ENCODE data around the gene DBH.

The DBH gene

DNA sequence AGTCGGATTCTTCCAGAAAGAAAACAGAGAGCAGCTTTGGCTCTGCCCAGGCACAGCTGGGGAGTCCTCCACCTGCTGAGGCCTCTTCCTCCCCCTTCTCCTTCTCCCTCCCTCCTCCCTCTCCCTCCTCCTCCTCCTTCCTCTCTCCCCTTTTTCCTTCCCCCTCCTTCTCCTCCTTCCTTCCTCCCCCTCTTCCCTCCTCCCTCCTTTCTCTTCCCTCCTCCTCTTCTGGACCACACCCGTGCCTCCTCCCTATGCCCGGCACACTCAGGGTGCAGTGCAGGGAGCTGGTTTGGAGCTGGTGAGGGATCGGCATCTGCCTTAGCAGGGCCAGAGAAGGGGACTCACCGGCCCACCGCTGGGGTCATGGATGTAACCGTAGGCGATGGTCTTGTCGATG lies 30.2 kb downstream of the DBH start:
- TF ChIP-seq, protein P1, sequence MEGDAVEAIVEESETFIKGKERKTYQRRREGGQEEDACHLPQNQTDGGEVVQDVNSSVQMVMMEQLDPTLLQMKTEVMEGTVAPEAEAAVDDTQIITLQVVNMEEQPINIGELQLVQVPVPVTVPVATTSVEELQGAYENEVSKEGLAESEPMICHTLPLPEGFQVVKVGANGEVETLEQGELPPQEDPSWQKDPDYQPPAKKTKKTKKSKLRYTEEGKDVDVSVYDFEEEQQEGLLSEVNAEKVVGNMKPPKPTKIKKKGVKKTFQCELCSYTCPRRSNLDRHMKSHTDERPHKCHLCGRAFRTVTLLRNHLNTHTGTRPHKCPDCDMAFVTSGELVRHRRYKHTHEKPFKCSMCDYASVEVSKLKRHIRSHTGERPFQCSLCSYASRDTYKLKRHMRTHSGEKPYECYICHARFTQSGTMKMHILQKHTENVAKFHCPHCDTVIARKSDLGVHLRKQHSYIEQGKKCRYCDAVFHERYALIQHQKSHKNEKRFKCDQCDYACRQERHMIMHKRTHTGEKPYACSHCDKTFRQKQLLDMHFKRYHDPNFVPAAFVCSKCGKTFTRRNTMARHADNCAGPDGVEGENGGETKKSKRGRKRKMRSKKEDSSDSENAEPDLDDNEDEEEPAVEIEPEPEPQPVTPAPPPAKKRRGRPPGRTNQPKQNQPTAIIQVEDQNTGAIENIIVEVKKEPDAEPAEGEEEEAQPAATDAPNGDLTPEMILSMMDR (IDR thresholded peaks at IDR 0.05; ENCODE audit: extremely low read depth, insufficient read depth, missing control alignments): no peak
- in situ Hi-C loops (cut with MboI; ENCODE audit: low pct_unique_long_range_greater_than_20kb, low sequenced_read_pairs, unreplicated experiment): no loop called here
- DNase-seq (ENCODE audit: low spot score): no peak

DNA sequence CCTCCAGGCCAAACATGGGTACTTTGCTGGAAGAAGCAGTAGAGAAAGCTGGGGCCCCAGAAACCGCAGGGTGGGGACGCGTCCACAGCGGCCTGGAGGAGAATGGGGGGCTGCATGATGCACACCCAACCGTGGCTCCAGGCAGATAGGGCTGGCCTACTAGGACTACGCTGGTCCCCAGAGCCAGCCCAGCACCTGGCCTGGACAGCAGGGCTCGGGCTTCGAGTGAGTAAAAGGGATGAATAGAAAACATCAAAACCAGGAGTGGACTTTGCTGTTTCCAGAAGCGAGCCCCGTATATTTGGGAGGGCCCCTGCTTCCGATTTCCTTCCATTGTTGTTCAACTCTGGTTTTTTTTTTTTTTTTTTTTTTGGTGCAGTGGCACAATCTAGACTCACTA lies 30.7 kb downstream of the DBH start:
- DNase-seq (ENCODE audit: low spot score): no peak
- in situ Hi-C loops (cut with MboI; ENCODE audit: low pct_unique_long_range_greater_than_20kb, low sequenced_read_pairs, unreplicated experiment): no loop called here
- TF ChIP-seq, protein P1 (IDR thresholded peaks at IDR 0.05; ENCODE audit: extremely low read depth, insufficient read depth, missing control alignments): no peak

DNA sequence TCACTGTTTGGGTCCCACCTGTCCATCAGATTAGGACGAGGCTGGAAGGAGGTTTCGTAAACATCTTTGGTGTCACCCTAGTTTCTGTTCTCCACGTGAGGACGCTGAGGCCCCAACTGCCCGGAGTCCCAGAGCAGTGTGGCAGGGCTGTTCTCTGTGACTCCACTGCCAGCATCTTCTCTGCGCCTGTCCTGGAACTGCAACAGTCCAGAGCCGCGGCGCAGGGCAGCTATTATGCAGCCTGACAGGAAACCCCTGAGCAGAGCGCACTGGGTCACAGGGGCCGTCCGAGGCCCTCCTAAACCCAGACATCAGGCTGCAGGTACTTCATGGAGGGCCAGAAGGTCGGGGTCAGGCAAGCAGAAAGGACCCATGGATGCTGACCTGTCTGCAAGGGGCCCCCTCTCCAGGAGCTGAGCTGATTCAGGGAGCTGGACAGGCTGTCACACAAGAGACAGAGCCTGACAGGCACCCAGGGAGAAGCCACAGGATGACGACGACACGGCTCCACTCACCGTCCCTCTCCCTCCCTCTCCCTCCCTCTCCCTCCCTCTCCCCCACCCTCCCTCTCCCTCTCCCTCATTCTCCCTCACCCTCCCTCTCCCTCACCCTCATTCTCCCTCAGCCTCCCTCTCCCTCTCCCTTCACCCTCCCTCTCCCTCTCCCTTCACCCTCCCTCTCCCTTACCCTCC lies 31.7 kb downstream of the DBH start:
- no peak for DNase-seq (ENCODE audit: low spot score)
- TF ChIP-seq, protein P1 (IDR thresholded peaks at IDR 0.05; ENCODE audit: extremely low read depth, insufficient read depth, missing control alignments): no peak
- in situ Hi-C loops (cut with MboI; ENCODE audit: low pct_unique_long_range_greater_than_20kb, low sequenced_read_pairs, unreplicated experiment): no loop called here

DNA sequence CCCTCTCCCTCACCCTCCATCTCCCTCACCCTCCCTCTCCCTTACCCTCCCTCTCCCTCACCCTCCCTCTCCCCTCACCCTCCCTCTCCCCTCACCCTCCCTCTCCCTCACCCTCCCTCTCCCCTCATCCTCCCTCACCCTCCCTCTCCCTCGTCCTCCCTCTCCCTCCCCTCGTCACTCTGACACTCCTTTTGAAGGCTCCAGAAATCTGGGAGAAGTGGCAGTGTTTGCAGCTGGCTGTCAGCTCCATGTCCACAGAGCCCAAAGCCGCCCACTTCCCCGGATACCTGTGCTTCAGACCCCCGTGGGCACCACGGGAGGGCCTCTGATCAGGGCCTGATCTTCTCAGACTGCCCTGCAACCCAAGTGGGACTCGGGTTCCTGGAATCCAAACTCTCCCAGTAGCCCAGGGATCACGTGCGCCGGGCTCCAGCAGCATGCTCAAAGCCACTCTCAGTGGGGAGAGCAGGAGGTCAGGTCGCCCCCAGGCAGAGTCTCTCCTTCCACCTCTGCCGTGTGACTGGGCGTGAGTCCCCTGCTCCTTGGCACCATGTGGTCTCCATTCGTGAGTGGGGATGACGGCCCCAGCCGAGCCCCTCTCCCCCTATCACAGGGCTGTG lies 33.1 kb downstream of the DBH start:
- TF ChIP-seq, protein P1 (IDR thresholded peaks at IDR 0.05; ENCODE audit: extremely low read depth, insufficient read depth, missing control alignments): no peak
- in situ Hi-C loops (cut with MboI; ENCODE audit: low pct_unique_long_range_greater_than_20kb, low sequenced_read_pairs, unreplicated experiment): no loop called here
- DNase-seq (ENCODE audit: low spot score): no peak

DNA sequence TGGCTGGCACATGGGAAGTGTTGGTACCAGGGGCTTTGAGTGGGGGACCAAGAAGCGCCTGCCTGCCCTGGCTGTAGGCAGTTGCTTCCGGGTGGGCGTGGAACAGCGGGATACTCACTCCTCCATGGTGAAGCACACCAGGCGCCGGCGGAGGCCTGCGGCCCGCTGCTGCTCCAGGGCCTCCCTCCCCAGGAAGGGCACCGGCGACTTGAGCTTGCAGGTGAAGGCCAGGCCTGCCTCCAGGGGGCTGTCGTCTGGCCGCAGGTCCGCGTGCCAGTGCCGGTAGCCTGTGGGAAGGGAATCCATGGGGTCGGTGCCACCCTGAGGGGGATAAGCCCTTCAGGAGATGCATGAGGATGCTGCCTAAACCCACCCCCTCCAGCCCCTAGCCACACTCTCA lies 34.3 kb downstream of the DBH start:
- in situ Hi-C loops (cut with MboI; ENCODE audit: low pct_unique_long_range_greater_than_20kb, low sequenced_read_pairs, unreplicated experiment): no loop called here
- DNase-seq (ENCODE audit: low spot score): no peak
- TF ChIP-seq, protein P1 (IDR thresholded peaks at IDR 0.05; ENCODE audit: extremely low read depth, insufficient read depth, missing control alignments): no peak

DNA sequence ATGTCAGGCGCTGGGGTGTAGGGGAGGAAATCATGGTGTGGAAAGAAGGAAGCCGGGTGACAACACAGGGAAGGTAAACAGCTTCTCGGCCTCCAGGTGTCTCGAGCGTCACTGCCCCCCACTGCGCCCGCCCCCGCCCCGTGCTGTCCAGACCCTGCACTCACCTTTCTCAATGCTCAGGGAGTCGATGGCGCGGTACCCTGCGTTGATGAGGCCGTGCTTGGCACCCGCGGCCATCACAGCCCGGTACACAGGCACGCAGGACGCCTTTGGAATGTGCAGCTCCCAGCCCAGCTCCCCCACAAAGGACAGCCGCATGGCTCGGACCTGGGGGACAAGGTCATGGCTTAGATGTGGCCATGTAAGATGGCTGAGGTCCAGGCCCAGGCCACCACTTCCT lies 35.2 kb downstream of the DBH start:
- TF ChIP-seq, protein P1 (IDR thresholded peaks at IDR 0.05; ENCODE audit: extremely low read depth, insufficient read depth, missing control alignments): no peak
- in situ Hi-C loops (cut with MboI; ENCODE audit: low pct_unique_long_range_greater_than_20kb, low sequenced_read_pairs, unreplicated experiment): no loop called here
- DNase-seq (ENCODE audit: low spot score): no peak

Data from GM13977 (cell line).